Measurements from ENCODE around the gene CCNB1IP1. TPM values are rescaled to one million over a fixed set of nuclear protein-coding genes. Genes with fewer than 3 reads are reported as not detected.

The CCNB1IP1 gene
- 49.9 and 51.5 TPM in 2 replicates for total RNA-seq

DNA sequence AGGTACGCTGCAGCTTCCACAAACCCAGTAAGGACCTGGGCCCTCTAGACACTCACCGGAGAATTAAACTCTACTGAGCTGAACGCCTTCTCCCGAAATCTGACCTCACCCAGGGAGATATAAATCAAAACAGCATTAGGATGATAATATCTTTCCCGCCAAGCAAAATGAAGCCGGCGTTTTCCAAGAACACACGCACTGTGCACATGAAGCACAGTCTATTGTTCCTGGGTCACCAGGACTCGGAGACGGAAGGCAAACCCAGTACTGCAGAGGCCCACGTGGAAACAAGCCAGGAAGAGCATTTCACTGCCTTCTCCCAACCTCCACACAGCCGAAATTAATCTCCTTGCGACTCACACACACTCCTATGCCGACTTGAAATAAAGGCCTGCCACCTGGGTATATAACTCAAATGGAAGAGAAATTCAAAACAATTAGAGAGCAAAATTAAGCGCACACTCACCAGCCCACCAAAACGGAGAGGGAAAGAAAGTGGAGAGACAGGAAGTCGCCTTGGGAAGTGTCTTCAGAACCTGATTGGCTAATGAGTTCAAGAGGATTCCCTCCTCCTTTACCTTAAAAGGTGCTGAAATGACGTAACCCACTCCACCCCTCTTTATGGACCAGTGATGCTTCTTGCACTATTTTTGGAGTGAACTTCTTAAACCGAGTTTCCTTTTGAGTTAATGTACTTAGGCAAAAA is at the start of gene CCNB1IP1:
TSS of gene CCNB1IP1 (minus strand) at position 492 of the 706 bp plus-strand sequence. CDS start 16,756 bp downstream, outside the sequence.

GRCh38 chr14:20343092-20343861 is 10.2 kb upstream of the CCNB1IP1 start, which contains the start of gene PARP2:
Gene PARP2, plus strand, starts transcription at chr14:20343635. Its CDS starts 7 bp downstream, at chr14:20343642.

DNA sequence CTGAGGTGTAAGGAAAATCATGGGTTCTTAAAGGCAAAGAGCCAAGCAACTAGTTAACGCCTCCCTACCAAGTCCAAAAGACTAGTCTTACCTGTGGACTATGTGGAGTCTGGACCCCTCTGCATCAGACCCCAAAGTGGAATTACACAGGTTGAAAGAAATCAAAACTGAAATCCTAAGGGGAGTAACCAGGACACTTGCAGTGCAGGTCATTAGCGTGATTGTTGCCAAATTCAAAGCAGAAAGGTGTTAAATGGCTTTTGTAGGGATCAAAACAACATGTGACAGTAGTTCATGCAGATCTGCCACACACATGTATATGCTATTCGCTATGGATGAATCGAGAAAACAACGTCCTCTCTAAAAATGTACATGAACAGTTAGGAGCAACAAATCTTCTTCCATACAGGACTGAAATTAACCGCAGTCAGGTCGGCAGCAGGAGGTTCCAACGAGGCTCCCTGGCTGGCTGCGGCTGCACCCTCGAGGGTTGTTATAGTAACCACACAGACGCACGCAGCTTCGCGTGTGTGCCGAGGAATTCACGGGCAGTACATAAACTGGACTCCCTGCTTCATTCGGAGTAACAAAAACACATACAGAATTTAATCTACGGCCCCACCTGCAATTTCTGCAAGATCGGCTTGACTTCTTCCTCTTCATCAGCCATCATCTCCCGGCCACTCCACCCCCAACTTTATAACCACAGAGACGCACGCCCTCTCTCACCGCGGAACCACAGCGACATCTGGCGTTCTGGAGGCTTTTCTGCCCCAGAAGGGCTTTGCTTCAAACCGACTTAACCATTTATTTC is 27.6 kb downstream of the CCNB1IP1 start, which contains the start of gene TTC5:
TSS of gene TTC5 (minus strand) at position 687 of the 814 bp plus-strand sequence. CDS start at position 673, 14 bp downstream.

Other genes starting within 250 kb of the CCNB1IP1 start
- gene OR4K17, start 222.5 kb downstream of the CCNB1IP1 start, total RNA-seq: 0.14 TPM in 1 of 2 replicates, not detected in the other
- not detected in 2 replicates for gene OR4N5, start 194.5 kb downstream of the CCNB1IP1 start, total RNA-seq
- gene OR11G2, start 142.4 kb downstream of the CCNB1IP1 start, total RNA-seq: not detected in 2 replicates
- gene OR11H6, start 109.6 kb downstream of the CCNB1IP1 start, total RNA-seq: not detected in 2 replicates
- not detected in 2 replicates for gene OR11H7, start 104.3 kb downstream of the CCNB1IP1 start, total RNA-seq
- gene OR11H4, start 94.0 kb downstream of the CCNB1IP1 start, total RNA-seq: not detected in 2 replicates
- 19.3 and 21.0 TPM in 2 replicates for gene TTC5, start 27.3 kb downstream of the CCNB1IP1 start, total RNA-seq
- gene PARP2, start 10.4 kb upstream of the CCNB1IP1 start, total RNA-seq: 4.3 and 5.6 TPM in 2 replicates
- 10.0 and 16.0 TPM in 2 replicates for gene TEP1, start 80.2 kb upstream of the CCNB1IP1 start, total RNA-seq
- 0.14 and 0.18 TPM in 2 replicates for gene KLHL33, start 102.9 kb upstream of the CCNB1IP1 start, total RNA-seq
- gene OSGEP, start 121.5 kb upstream of the CCNB1IP1 start, total RNA-seq: 23.1 and 25.9 TPM in 2 replicates
- 58.3 and 88.6 TPM in 2 replicates for gene APEX1, start 121.9 kb upstream of the CCNB1IP1 start, total RNA-seq
- 21.6 and 23.3 TPM in 2 replicates for gene PIP4P1, start 128.2 kb upstream of the CCNB1IP1 start, total RNA-seq
- gene PNP, start 136.1 kb upstream of the CCNB1IP1 start, total RNA-seq: 11.4 and 14.3 TPM in 2 replicates
- gene RNASE10, start 172.3 kb upstream of the CCNB1IP1 start, total RNA-seq: 0.09 TPM in 1 of 2 replicates, not detected in the other
- not detected in 2 replicates for gene RNASE9, start 227.8 kb upstream of the CCNB1IP1 start, total RNA-seq

Measured in smooth muscle cell of bladder (primary cell).